Glutamatergic neuron (in vitro differentiated cells): Measurements from ENCODE around the gene PMVK. TPM values are rescaled to one million over a fixed set of nuclear protein-coding genes. Genes with fewer than 3 reads are reported as not detected.
"Not testable (repeated sequence)": the region's sequence is repeated elsewhere in the genome, so short reads cannot be mapped to it uniquely, and the experiment has no call there.

Source experiments
- DNase-seq: peaks from one replicate; pipeline ENCODE4 v3.0.0; 2022
- H3K27ac Mint-ChIP-seq: one replicate; pipeline ENCODE4 v1.8.0; 2020; ENCODE audit warnings: mild to moderate bottlenecking, mixed read lengths, inconsistent platforms; ENCODE audit not compliant: unreplicated experiment
- H3K27me3 Mint-ChIP-seq: one replicate; pipeline ENCODE4 v1.8.0; 2020; ENCODE audit warnings: mild to moderate bottlenecking, moderate library complexity, mixed read lengths, inconsistent platforms; ENCODE audit not compliant: unreplicated experiment
- H3K36me3 Mint-ChIP-seq: one replicate; pipeline ENCODE4 v1.8.0; 2020; ENCODE audit warnings: mild to moderate bottlenecking, mixed read lengths, inconsistent platforms; ENCODE audit not compliant: unreplicated experiment
- H3K4me1 Mint-ChIP-seq: one replicate; pipeline ENCODE4 v1.8.0; 2020; ENCODE audit warnings: mild to moderate bottlenecking, low read depth, mixed read lengths, inconsistent platforms; ENCODE audit not compliant: unreplicated experiment
- H3K4me3 Mint-ChIP-seq: one replicate; pipeline ENCODE4 v1.8.0; 2020; ENCODE audit warnings: mild to moderate bottlenecking, mixed read lengths, inconsistent platforms; ENCODE audit not compliant: unreplicated experiment
- H3K9me3 Mint-ChIP-seq: one replicate; pipeline ENCODE4 v1.8.0; 2020; ENCODE audit warnings: mild to moderate bottlenecking, moderate library complexity, mixed read lengths, inconsistent platforms; ENCODE audit not compliant: unreplicated experiment
- total RNA-seq: library from RNA; stranded (reverse); fragmentation: NEBNext Ultra II Directional; extraction: Animal tissue kit (Norgen Biotek cat#: 25700); gene quantifications from one replicate; pipeline ENCODE4 v1.2.1, GENCODE V29; 2021; ENCODE audit not compliant: unreplicated experiment
- TF ChIP-seq, protein P1 (sequence below): fragments of 200-600 bp; sonication (generic); IDR thresholded peaks from one replicate; pipeline ENCODE4 v1.5.0; 2021; ENCODE audit not compliant: partially characterized antibody, unreplicated experiment

Gene PMVK
- total RNA-seq, 1 donor from 2014 or later, result 30.7 TPM

DNA sequence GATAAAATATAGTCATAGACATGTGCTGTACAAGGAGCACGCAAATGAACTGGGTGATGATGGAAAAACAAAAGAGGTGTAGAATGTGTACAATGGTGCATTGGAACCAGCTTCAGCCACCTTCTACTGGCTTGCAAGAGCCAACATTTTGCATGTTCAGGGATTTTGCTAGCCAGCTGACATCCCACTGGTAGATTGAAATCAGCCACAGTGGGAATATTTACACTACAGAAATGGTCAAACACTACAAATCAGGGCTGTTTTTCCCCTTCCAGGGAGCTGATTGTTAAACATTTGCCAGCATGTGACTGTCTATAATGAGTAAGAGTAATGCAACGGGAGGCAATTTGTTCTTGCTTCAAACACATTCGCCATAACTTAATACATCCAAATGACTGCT lies 23.2 kb downstream of the PMVK start:
- Mint-ChIP-seq H3K36me3 (peaks cover 17% of the 10 kb centered on the region), H3K27ac (no peak overlapping the region), H3K4me3 (no peak overlapping the region), H3K27me3 (peaks cover 5% of the 10 kb centered on the region), H3K4me1 (no peaks in the 10 kb centered on the region), H3K9me3 (peaks cover 8% of the 10 kb centered on the region)
- no peak for DNase-seq
- TF ChIP-seq, protein P1, sequence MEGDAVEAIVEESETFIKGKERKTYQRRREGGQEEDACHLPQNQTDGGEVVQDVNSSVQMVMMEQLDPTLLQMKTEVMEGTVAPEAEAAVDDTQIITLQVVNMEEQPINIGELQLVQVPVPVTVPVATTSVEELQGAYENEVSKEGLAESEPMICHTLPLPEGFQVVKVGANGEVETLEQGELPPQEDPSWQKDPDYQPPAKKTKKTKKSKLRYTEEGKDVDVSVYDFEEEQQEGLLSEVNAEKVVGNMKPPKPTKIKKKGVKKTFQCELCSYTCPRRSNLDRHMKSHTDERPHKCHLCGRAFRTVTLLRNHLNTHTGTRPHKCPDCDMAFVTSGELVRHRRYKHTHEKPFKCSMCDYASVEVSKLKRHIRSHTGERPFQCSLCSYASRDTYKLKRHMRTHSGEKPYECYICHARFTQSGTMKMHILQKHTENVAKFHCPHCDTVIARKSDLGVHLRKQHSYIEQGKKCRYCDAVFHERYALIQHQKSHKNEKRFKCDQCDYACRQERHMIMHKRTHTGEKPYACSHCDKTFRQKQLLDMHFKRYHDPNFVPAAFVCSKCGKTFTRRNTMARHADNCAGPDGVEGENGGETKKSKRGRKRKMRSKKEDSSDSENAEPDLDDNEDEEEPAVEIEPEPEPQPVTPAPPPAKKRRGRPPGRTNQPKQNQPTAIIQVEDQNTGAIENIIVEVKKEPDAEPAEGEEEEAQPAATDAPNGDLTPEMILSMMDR, result no peak

DNA sequence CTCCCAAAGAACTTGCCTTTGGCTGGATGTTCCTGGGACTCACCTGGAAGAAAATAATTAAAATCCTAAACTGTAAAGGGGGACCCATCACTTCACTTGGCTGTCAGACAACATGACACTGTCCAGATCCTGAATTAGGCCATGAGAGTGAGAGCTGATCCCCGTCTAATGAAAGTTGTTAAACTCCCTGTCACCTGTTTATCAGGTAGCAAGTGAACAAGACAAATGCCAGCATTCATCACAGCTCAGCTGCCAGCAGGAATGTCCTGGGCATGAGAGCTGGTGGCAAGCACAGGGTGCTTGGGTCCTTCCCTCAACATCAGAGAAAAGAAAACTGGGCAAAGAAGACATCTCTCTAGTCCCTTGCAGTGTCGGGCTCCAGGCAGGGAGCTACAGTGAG lies 23.8 kb downstream of the PMVK start:
- peaks cover 20% of the 10 kb centered on the region for H3K36me3 Mint-ChIP-seq
- no peak for DNase-seq
- H3K4me3 Mint-ChIP-seq, result no peak overlapping the region
- TF ChIP-seq, protein P1, result no peak
- H3K9me3 Mint-ChIP-seq, result peaks cover 10% of the 10 kb centered on the region
- H3K27ac Mint-ChIP-seq, result no peak overlapping the region
- H3K4me1 Mint-ChIP-seq, result no peaks in the 10 kb centered on the region
- peaks cover 7% of the 10 kb centered on the region for H3K27me3 Mint-ChIP-seq

DNA sequence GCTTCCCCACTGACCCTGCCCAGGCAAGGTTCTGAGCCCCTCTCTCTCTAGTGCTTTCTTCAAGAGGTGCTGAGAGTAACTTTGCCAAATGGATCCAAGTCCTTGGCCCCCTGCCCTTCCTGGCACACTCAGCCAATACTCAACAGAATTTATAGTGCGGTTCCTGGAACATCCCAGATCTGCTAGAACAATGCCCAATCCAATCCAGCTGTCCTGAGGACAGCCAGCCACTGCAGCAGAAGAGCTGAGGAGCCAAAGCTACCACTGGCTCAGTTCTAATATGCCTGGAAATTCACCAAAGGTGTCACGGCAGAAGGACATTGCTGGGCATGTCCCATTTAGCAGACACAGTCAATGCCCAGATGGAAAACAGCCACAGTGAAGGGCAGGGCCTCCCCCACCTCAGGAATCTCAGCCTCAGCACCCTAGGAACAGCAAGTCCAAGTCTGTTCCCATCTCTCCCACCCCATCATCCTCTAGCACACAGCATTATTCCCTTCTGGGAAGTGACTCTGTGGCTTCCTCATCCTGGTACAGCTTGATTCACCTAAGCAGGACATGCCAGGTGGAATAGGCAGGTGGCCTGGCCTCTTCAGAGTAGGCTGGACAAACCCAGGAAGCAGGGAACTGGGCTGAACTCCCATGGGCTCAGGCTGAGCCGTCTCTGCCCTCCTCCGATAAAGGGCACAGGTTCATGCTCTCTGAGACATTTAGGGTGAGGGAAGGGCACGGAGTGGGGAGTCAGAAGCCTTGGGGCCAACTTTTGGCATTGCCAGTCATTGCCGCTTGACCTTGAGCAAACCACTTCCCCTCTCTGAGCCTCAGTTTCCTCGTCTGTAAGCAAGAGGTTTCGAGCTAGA lies 24.6 kb downstream of the PMVK start:
- Mint-ChIP-seq H3K4me1 (no peaks in the 10 kb centered on the region), H3K27me3 (peaks cover 9% of the 10 kb centered on the region), H3K4me3 (no peak overlapping the region), H3K9me3 (peaks cover 10% of the 10 kb centered on the region), H3K27ac (no peak overlapping the region), H3K36me3 (peaks cover 20% of the 10 kb centered on the region)
- TF ChIP-seq, protein P1, result no peak
- no peak for DNase-seq

DNA sequence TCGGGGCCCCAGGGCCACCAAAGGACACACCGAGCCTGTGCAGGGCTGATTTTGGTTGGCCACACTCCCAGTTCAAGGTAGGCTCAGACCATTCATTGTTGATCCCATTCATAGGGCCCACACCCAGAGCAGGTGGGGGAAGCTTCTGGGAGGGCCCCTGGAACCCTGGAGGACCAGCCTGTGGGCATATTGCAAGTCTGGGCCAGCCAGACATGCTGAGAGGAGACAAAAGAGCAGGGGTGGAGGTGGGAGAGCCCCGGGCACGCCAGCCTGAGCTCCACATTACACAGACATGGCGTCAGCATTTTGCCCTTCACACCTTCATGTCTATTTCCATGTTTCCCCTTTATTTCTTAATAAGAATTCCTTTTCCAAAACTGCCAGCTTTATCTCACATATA lies 25.7 kb downstream of the PMVK start:
- no peaks in the 10 kb centered on the region for H3K4me1 Mint-ChIP-seq
- no peak for DNase-seq
- H3K4me3 Mint-ChIP-seq, result no peak overlapping the region
- no peak overlapping the region for H3K27ac Mint-ChIP-seq
- H3K9me3 Mint-ChIP-seq, result peaks cover 10% of the 10 kb centered on the region
- peaks cover 14% of the 10 kb centered on the region for H3K36me3 Mint-ChIP-seq
- TF ChIP-seq, protein P1, result no peak
- peaks cover 7% of the 10 kb centered on the region for H3K27me3 Mint-ChIP-seq

DNA sequence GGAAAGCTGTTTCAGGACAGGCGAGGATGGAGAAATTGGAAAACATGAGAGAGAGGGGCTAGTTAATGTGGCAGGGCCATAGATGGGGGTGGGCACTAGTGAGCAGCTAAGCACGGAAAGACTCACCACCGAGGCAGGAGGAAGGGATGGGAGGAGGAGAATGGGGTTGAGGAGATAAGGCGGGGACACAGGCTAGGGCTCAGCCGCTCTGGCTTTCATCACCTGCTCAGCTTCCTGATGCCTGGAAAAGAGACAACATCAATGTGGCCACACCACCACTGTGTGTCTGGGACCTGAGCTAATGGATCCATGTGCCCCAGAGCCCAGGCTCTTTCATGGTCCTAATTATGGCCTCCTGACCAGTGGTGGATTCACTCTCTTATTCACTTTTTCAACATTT lies 27.6 kb downstream of the PMVK start:
- peaks cover 7% of the 10 kb centered on the region for H3K27me3 Mint-ChIP-seq
- TF ChIP-seq, protein P1, result no peak
- no peak overlapping the region for H3K27ac Mint-ChIP-seq
- H3K4me1 Mint-ChIP-seq, result no peaks in the 10 kb centered on the region
- H3K9me3 Mint-ChIP-seq, result peaks cover 10% of the 10 kb centered on the region
- H3K4me3 Mint-ChIP-seq, result no peak overlapping the region
- peaks cover 14% of the 10 kb centered on the region for H3K36me3 Mint-ChIP-seq
- DNase-seq, result no peak

DNA sequence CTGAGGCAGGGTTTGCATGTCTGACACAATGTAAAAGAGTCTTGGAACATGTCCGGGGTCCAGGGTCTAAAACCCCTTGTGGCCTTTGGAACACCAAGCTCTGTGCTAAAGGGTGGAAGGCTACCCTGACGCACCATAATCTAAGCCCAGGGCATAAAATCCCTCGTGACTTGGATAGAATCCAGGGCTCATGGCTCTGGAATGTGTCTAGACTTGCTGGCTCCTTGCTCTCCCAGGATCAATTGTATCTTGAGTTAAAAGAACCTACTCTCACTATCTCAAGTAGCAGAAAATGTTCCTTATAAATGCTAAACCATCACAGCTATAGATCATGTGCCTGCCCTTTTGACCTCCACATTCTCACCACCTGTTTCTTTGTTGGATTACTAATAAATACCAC lies 28.4 kb downstream of the PMVK start:
- not testable (repeated sequence) for H3K9me3 Mint-ChIP-seq, H3K4me3 Mint-ChIP-seq, DNase-seq, H3K27me3 Mint-ChIP-seq, H3K27ac Mint-ChIP-seq, H3K4me1 Mint-ChIP-seq
- peaks cover 14% of the 10 kb centered on the region for H3K36me3 Mint-ChIP-seq
